Endometrium (tissue), 2 donors: Measurements from ENCODE around the gene CDK1.

Experiments used
- FAIRE-seq: peaks from 2 replicates; lab custom pipeline; 2012; peaks lifted over from hg19 to GRCh38; lab: Jason Lieb, UNC
- donor health status: control.
- donor health status: control.

CDK1 gene

DNA sequence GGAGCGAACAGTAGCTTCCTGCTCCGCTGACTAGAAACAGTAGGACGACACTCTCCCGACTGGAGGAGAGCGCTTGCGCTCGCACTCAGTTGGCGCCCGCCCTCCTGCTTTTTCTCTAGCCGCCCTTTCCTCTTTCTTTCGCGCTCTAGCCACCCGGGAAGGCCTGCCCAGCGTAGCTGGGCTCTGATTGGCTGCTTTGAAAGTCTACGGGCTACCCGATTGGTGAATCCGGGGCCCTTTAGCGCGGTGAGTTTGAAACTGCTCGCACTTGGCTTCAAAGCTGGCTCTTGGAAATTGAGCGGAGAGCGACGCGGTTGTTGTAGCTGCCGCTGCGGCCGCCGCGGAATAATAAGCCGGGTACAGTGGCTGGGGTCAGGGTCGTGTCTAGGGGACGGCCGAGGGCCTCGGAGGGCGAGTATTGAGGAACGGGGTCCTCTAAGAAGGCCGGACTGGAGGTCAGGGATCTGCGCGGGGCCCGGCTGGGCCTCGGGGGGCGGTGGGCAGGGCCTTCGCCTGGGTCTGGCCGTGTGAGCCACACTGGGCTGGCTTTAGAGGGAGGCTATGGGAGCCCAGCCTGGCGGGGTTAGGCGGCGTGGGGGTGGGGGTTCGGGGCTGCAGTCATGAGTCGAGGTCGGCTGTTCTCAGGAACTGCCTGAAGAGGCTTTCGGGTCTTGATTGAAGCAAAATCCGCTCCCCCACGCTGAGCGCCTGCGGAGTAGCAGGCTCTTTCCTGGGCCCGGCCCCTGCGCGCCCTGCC lies at the start of gene CDK1:
Gene CDK1, plus strand, starts transcription at position 265 of the 757 bp plus-strand sequence. CDS start 1,688 bp downstream, outside the sequence.
- peak; percentile 99 for FAIRE-seq

DNA sequence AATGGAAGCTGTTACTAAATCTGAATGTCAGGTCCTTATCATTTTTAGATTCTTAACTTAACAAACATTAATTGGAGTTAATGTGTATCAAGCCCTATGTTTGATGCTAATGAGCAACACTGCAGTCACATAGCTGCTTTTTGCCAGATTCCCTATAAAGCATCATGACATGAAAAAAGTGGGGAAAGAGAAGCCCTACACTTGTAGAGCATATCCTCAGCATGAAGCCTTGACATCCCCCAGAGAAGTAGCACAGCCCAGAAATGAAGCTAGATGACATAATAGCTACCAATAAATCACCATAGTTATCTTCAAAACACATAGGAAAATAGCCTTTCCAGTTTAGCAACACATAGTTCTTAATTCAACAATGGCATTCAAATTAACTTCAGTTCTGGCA lies 49.2 kb upstream of the CDK1 start:
- FAIRE-seq = no peak

DNA sequence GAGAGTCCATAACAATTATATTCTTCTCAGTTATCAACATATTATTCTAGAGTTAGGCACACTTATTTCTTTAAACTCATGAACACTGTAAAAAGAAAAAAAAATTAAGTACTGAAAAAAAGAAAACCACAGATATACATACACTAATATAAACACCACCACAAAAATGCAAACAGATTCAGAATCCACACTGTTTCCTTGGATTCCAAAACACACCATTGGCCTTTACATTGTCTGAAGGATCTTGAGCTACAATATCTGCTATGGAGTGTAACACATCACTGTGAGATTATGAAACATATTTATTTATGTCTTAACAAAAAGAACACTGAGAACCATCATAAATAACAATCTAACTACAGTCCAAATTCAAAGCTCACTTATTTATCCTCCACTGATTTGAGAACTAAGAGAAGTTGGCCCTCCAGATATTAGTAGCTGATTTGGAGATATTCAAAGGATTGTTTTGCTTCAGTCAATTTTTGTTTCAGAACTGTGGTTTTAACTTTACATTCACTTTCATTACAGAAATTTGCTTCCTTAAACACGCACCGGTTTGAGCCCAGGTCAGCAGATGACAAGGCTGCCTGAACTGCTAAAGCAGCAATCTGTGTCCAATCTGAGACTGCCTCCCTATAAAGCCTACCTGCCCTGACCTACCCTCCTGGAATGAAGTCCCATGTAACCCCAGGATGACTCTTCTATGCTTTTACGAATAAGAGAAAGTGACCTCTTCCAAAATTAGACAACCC lies 47.0 kb upstream of the CDK1 start:
- peak; percentile 26 for FAIRE-seq

DNA sequence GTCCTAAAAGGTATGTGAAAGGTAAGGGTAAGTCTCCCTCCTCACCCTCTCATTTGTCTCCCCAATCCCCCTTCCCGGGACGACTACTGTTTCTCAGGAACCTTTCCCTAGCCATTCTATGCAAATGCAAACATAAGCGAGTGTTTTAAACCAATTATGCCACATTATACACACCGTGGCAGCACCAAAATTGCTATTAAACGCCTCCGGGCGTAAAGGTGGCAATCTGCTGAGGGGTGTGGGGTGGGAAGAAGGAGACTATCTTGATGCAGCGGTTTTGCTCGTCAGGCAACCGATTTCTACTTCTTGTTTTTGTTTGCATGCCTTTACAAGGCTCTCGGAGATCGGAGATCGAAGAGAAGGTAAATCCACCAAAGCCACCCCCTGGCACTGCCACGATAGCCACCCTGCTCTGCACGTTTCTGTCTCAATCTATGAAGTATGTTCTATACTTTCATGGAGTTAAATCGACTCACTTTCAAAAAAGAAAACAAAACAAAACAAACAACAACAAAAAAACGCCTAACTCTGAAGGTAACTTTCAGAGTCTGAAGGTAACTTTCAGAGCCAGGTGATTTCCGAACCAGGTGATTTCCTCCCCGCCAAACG lies 46.0 kb upstream of the CDK1 start:
- FAIRE-seq = no peak

- no peak for FAIRE-seq
Measured at GRCh38 chr10:60732807-60733516, 45.3 kb upstream of the CDK1 start.

GRCh38 chr10:60733517-60733822 lies 44.8 kb upstream of the CDK1 start:
- no peak for FAIRE-seq

- FAIRE-seq = no peak
Measured at GRCh38 chr10:60733826-60734225, 44.5 kb upstream of the CDK1 start.

- FAIRE-seq = no peak
Measured at GRCh38 chr10:60734226-60734625, 44.1 kb upstream of the CDK1 start.

- no peak for FAIRE-seq
Measured at GRCh38 chr10:60735244-60735643, 43.0 kb upstream of the CDK1 start.

- no peak for FAIRE-seq
Measured at GRCh38 chr10:60737242-60737641, 41.0 kb upstream of the CDK1 start.

GRCh38 chr10:60739558-60739957 lies 38.7 kb upstream of the CDK1 start:
- FAIRE-seq = no peak

- FAIRE-seq = no peak
Measured at GRCh38 chr10:60742512-60742911, 35.8 kb upstream of the CDK1 start.

- FAIRE-seq = no peak
Measured at GRCh38 chr10:60747817-60748469, 30.3 kb upstream of the CDK1 start.

- no peak for FAIRE-seq
Measured at GRCh38 chr10:60753152-60753551, 25.1 kb upstream of the CDK1 start.

GRCh38 chr10:60753817-60754216 lies 24.5 kb upstream of the CDK1 start:
- FAIRE-seq = no peak

DNA sequence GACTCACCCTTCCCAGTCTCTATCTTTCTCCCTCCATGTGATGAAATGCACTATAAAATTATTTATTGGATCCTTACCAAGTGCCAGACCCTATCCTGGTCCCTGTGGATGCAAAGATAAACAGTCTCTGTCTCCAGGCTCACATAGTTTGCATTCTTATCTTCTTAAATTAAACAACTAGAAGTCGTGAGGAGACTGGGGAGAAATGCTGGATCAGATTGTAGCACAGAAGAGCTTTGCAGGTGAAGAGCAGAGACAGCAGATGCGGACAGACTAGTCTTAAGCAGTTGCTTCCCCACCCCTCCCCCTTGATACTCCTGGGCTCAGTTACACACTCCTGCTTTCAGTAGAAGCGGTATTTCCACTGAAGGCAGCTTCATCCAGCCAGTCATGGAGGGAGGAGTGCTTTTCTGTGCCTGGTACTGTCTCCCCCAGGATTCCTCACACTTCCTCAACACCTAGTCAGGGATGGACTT lies 20.8 kb upstream of the CDK1 start:
- no peak for FAIRE-seq

GRCh38 chr10:60759181-60759580 lies 19.1 kb upstream of the CDK1 start:
- no peak for FAIRE-seq

DNA sequence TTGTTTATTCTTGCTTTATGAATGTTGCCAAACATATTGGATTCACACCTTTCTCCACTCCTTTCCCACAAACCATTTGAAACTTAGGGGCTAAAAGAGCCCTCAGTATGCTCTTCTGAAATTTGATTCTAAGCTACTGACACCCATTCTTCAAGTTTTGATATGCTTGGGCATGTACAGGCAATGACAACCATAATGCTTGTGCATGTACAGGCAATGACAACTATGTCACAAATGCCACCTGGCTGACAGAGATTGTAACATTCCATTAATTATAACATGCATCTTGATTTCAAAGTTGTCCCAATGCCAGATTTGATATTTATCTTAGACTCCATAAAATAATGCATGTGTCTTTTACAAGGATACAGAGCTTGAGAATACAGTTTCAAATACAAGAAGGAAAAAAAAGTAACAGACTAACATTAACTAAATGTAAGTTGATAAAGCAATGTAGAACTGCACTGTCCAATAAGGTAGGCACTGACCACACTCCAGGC lies 17.5 kb upstream of the CDK1 start:
- FAIRE-seq = no peak

DNA sequence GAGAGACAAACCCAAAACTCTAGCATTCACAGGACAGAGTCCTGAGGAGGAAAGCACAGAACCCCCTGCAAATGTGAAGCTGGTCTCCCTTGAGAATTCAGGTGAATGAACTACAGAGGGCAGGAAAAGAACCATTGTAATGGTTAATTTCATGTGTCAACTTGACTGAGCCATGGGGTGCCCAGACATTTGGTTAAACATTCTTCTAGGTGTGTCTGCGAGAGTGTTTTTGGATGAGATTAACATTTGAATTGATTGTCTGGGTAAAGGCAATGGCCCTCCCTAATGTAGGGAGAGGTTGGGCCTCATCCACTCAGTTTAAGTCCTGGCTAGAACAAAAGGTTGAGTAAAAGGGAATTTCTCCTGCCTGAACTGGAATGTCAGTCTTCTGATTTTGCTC lies 15.7 kb upstream of the CDK1 start:
- no peak for FAIRE-seq

DNA sequence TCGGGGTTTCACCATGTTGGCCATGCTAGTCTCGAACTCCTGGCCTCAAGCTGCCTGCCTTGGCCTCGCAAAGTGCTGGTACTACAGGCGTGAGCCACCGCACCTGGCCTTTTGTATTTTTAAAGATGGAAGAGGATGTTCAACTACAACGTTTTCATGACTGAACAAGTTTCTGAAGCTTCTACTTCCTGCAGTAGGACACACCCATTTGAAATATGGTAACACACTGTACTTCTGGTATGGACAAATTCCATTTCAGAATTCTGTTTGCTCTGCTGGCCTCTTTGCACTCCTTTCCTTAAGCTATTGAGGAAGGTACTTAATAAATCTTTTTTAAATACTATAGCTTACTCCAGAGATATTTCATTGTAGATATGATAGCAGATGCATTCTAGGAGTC lies 10.9 kb upstream of the CDK1 start:
- FAIRE-seq = no peak

DNA sequence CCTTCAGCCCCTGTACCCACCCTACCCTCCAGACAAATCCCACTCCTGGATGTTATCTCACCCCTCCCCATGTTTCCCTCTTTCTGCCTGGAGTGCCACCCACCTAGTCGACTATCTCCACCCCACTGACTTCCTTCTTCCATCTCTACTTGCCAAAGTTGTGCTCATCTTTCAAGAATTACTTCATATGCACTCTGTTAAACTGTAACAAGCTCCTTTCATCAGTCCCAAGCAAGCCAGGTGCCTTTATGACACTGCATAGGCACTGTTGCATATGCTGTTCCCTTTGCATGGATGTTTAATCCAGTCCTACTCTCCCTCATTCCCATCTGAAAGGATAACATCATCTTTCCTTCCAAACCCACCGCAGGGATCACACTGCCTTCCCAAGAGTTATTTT lies 8.9 kb upstream of the CDK1 start:
- FAIRE-seq = no peak

DNA sequence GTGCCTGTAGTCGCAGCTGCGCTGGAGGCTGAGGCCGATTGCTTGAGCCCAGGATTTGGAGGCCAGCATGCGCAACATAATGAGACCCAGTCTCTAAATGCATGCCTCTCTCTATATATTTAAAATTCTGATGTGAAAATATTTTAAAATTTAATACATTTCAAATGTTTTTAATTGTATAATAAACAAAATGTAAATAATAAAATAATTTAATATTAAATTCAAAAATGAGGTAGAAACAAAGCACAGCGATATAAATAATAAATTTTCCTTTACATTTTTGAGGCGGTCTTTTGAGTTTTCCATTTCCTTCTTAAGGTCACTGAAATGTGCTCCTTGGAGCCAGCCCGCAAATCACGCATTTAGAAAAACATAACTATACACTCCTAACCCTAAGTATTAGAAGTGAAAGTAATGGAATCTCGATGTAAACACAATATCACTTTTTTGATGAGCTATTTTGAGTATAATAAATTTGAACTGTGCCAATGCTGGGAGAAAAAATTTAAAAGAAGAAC lies 523 bp upstream of the CDK1 start:
- no peak for FAIRE-seq
